Stimulated activated CD4-positive, alpha-beta T cell treated with anti-CD3 and anti-CD28 coated beads, Interleukin-12 subunit alpha, Interleukin-12 subunit beta, amount 100 ng/mL, for 48 hours (primary cell): ENCODE measurements around the gene OMA1.
"Not testable (repeated sequence)": the region's sequence is repeated elsewhere in the genome, so short reads cannot be mapped to it uniquely, and the experiment has no call there.

Experiments used
- DNase-seq, 3 donors: peaks; one replicate each; pipeline ENCODE4 v3.0.0-alpha.2; 2020; ENCODE audit warnings: low read depth in 2 of 3, low spot score in 1 of 3

The OMA1 gene

DNA sequence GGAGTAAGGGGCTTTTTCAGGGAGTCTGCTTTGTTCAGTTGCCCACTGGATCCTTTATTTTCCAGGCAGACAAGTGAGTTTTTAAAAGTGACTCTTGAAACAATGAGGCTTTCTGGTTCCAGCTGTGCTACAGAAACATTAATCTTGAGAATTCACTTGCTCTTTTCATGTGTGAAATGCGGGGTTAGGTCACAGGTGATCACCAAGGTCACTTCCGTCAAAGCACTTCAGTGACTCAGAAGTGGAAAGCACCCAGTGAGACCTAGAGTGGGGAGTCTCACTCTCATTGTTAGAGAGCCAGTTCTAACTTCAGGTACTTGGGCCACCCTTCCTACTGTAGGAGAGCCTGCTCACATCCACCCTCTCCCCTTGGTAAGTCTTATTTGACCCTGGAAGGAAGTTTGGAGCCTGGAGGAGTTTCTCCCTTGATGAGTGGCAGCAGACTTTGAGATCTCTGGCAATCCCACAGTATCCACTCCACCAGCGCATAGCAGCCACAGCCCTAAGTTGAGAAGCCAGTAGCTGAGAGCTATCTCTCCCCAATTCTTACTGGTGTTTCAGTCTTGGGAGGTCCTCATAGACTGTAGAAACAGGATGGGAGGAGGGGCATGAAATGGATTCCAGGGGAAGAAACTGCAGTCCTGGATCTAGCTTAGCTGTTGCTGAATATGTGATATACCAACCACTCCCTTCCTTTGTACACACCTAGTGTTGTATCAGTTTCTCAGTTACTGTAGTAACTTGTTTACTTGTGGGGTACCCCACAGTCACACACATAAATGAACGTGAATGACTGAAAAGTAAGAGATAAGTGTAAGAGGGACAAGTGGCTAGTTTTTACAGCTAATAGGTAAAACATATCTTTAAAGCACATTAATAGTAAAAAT, 27.4 kb upstream of the OMA1 start:
- DNase-seq = peak; percentile 17 to 38 (median 28)

GRCh38 chr1:58573138-58573537, 26.6 kb upstream of the OMA1 start:
- DNase-seq = no peak

DNA sequence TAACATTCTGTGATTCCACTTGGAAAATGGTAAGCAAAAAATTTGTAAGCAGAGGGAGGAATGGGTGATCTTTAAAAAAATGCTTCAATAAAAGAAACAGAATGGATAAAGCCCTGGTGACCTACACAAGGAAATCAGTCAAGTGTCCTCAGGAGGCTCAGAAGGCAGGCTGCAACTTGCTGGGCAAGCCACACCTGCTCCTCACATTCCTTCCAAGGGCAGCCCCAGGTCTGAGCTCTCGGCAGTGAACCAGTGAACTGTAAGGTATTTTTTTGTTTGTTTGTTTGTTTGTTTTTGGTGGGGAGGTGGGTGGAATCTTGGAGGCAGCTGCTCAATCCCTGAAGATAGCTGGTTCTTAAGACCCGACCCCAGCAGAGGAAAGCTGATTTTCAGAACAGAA, 26.2 kb upstream of the OMA1 start:
- DNase-seq = no peak

- DNase-seq = no peak
Observed at GRCh38 chr1:58571616-58572015, 25.1 kb upstream of the OMA1 start.

DNA sequence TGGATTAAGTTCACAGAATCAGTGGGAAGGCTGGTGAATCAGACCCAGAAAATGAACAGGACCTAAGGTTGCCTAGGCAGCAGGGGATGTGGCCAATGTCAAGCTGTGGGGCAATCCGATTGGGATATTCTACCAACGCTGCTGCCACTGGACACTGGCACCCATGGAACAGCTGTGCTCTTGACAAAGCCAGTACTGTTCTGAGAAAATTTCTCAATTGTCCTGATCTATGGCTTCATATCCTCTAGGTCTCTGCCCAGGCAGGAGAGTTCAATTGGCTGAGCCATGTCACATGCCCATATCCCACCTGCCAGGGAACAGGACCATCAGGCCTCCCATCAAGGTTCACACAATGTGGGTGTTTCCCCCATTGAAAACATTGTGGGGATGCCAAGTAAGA, 24.3 kb upstream of the OMA1 start:
- DNase-seq = no peak

GRCh38 chr1:58570094-58570493, 23.6 kb upstream of the OMA1 start:
- no peak for DNase-seq

DNA sequence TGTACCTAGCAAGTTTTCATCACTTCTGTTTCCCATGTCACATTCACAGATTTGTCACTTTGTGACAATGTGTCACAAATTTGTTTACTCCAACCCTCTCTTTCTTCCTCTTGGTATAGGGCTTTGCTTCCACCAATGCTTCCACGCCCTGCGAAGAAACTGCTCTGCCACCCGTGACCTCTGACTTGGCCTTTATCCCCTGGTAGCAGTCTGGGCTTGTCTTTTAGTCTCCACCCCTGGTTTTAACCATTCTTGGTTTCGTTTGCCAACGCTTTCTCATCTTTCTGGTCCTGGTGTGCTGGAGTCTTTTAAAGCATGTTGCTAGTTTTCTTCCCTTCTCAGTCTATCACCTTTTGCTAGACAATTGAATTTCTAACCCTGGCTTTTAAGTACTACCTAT, 22.4 kb upstream of the OMA1 start:
- no peak for DNase-seq

DNA sequence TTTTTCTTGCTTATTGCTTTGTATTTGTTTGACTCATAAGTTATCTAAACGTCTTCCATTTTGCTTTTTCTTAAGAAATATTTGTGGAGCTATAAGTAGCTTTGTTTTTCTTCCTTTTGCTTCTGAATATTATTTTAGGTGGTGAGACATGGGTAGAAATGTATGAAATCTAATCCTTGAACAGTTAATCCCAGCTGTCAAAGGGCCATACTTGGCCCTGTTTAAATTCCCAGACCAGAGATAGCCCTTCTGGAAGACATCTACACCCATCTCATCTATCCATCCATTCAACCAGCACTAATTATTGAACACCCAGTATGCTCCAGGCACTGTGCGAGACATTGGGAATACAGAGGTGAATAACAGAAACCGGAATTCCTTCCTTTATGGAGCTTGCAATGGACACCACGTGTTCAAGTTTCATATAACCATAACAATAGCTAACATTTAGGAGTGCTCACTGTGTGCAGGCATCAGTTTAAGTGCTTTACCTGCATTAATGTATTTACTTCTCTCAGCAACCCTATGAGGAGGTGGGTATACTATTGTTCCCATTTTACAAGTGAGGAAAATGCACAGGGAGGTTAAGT, 21.8 kb upstream of the OMA1 start:
- no peak for DNase-seq

- DNase-seq = no peak
Observed at GRCh38 chr1:58566339-58566738, 19.8 kb upstream of the OMA1 start.

DNA sequence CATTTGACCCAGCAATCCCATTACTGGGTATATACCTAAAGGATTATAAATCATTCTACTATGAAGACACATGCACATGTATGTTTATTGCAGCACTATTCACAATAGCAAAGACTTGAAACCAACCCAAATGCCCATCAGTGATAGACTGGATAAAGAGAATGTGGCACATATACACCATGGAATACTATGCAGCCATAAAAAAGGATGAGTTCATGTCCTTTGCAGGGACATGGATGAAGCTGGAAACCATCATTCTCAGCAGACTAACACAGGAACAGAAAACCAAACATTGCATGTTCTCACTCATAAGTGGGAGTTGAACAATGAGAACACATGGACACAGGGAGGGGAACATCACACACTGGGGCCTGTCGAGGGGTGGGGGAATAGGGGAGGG, 17.2 kb upstream of the OMA1 start:
- DNase-seq = not testable (repeated sequence)

GRCh38 chr1:58561633-58562032, 15.1 kb upstream of the OMA1 start:
- no peak for DNase-seq

DNA sequence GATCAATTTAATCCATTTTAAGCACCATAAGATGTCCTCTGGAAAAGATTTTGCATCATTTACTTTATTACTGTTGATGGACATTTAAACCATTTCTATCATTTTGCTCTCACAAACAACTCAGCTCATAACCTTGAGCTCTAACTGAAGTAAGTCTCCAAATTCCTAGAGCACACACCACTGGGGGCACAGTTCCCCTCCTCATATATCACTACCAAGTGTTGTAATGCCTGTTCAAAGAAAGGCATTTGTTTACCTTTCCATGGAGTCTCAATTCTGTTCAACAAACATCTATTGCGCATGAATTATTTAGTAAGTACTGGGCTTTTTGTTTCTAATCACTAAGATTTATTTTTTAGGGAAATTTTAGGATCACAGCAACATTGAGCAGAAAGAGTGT, 8.9 kb upstream of the OMA1 start:
- no peak for DNase-seq

DNA sequence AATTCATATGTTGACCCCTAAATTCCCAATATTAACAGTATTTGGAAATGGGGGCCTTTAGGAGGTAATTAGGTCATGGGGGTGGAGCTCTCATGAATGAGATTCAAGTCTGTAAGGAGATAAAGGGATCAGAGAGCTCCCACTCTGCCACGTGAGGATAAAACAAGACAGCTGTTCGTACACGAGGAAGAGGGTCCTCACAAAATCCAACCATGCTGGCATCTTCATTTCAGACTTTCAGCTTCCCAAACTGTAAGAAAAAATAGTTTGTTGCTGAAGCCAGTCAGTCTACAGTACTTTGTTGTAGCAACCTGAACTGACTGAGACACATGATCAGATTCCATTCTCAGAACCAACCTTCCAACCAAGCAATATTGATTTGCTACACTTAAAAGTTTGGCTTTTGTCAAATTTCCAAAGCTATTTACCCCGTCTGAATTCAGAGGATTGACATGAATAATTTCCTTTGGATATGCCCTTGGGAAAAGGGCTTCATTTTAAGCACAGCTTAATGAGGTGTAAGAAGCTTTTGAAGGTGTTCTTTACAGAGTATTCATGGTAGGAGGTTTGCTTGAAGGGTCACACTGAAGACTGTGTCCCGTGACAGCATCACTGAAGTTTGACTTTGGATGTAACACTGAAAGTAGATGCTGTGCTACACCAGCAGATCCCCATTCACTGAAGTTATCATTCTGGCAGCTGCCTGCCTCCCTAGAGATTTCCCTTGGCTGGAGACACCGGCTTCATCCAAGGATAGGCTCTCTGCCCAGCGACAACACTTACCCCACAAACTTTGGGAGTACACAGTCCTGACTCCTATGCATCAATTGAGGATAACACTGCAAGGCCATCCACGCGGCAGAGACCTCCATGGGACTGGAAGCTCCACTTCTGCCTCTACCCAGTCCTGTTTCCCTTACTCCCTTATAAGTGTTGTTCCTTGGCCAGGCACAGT, 4.9 kb upstream of the OMA1 start:
- no peak for DNase-seq

DNA sequence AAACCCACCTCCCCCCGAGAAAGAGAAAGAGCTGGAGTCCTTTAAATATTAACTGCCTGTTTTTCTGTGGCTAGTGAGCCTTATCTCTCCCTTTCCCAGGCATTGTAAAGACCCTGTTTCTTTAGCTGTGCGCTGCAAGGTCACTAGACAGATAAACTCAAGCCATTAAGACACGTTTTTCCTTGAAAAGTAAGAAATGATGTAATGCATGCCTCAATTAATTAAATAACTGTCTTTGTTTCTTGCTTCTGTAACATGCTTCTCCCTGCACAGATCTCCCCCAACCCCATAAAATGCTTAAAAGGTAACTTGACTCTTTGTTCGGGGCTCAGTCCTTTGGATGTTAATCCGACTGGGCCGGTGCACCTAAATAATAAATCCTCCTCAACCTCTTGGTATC, 2.8 kb upstream of the OMA1 start:
- DNase-seq = not testable (repeated sequence)

GRCh38 chr1:58548371-58548770, 1.8 kb upstream of the OMA1 start:
- no peak for DNase-seq

GRCh38 chr1:58545591-58546519, 671 bp downstream of the OMA1 start:
- DNase-seq = peak; percentile 45 to 70 (median 63)

DNA sequence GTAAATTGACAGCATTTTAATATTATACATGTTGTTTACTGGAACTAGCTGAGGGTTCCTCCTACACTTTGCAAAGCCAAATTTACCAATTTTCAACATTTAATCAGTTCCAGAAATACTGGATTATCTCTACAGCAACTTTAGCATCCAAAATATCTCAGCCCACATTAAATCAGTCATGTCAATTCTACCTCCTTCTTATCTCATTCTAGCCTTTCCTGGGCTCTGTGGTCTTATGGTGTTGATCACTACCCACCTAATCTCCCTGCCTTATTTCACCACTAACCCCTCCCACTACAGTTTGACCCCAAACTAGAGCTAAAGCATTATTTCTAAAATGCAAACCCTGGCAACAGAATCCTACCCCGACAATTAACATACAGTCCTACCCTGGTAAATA, 3.3 kb downstream of the OMA1 start:
- no peak for DNase-seq

- no peak for DNase-seq
Observed at GRCh38 chr1:58539553-58539952, 7.0 kb downstream of the OMA1 start.

DNA sequence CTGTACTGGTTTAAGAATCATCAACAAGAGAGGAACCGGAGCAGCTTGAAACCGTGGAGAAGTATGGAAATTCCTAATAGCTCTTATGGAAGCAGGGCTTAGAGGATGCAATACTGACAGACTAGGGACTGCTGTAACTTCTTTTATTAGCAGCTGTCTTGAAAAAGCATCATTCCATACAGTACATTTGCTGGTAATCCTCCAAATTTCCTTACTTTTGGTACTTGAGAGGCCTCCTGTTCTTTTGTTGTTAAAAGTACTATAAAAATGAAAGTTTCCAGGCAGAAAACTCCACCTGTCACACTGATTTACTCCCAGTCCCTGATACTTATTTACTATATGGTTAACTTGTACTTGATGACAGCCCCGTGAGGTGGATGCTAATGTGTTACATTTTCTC, 7.7 kb downstream of the OMA1 start:
- DNase-seq = no peak

GRCh38 chr1:58531842-58532241, 14.7 kb downstream of the OMA1 start:
- not testable (repeated sequence) for DNase-seq

- no peak for DNase-seq
Observed at GRCh38 chr1:58529284-58529683, 17.2 kb downstream of the OMA1 start.
